Neuronal stem cell (in vitro differentiated cells): Measurements from ENCODE around the gene KRT26.

ENCODE experiments used
- DNase-seq: peaks from one replicate; pipeline ENCODE4 v3.0.0-alpha.2; 2013; ENCODE audit warnings: low spot score
- H2AFZ ChIP-seq: one replicate; pipeline ENCODE4 v1.6.1; 2013; ENCODE audit warnings: mild to moderate bottlenecking, low read length, inconsistent platforms
- H2AK5ac ChIP-seq: 2 replicates; pipeline ENCODE4 v1.6.1; 2013; ENCODE audit warnings: low read depth, mild to moderate bottlenecking, inconsistent platforms, low read length, moderate library complexity, mixed read lengths
- H2BK120ac ChIP-seq: 2 replicates; pipeline ENCODE4 v1.6.1; 2013; ENCODE audit warnings: low read depth, mild to moderate bottlenecking, inconsistent platforms, low read length, moderate library complexity, mixed read lengths
- H2BK12ac ChIP-seq: one replicate; pipeline ENCODE4 v1.6.1; 2013; ENCODE audit warnings: low read length, inconsistent platforms
- H2BK15ac ChIP-seq: 2 replicates; pipeline ENCODE4 v1.6.1; 2013; ENCODE audit warnings: mild to moderate bottlenecking, low read length, inconsistent platforms, mixed read lengths
- H2BK5ac ChIP-seq: one replicate; pipeline ENCODE4 v1.6.1; 2013; ENCODE audit warnings: inconsistent platforms, mild to moderate bottlenecking, low read length, moderate library complexity
- H3K14ac ChIP-seq: one replicate; pipeline ENCODE4 v1.6.1; 2013; ENCODE audit warnings: low read length, inconsistent platforms
- H3K18ac ChIP-seq: 2 replicates; pipeline ENCODE4 v1.6.1; 2013; ENCODE audit warnings: low read length, inconsistent platforms
- H3K23ac ChIP-seq: 2 replicates; pipeline ENCODE4 v1.6.1; 2013; ENCODE audit warnings: low read depth, mild to moderate bottlenecking, mixed read lengths, low read length, inconsistent platforms; ENCODE audit not compliant: poor library complexity
- H3K27ac ChIP-seq: replicated peaks from 3 replicates; pipeline ENCODE4 v1.5.1; 2013; ENCODE audit warnings: low read length, inconsistent platforms
- H3K27me3 ChIP-seq, 3 experiments: 2 replicates each; pipeline ENCODE4 v1.6.1; 2013; ENCODE audit warnings: low read length in 3 of 3, mild to moderate bottlenecking in 2 of 3, inconsistent platforms in 1 of 3, low read depth in 1 of 3, mixed read lengths in 1 of 3, moderate library complexity in 1 of 3; ENCODE audit not compliant: control insufficient read depth in 3 of 3, insufficient read depth in 3 of 3
- H3K36me3 ChIP-seq, 2 donors: replicated peaks in 1 of 2; 2 replicates each; pipeline ENCODE4 v1.6.1; 2013; ENCODE audit warnings: low read length in 2 of 2; ENCODE audit not compliant: control insufficient read depth in 2 of 2, insufficient read depth in 2 of 2
- H3K4ac ChIP-seq: 2 replicates; pipeline ENCODE4 v1.6.1; 2013; ENCODE audit warnings: inconsistent platforms, mild to moderate bottlenecking, low read length, moderate library complexity
- H3K4me1 ChIP-seq, 2 donors: 1 replicate in 1 of 2; 2 replicates in 1 of 2; pipeline ENCODE4 v1.6.1; 2013; ENCODE audit warnings: low read length in 2 of 2, low read depth in 1 of 2; ENCODE audit not compliant: control insufficient read depth in 2 of 2, insufficient read depth in 1 of 2
- H3K4me2 ChIP-seq: one replicate; pipeline ENCODE4 v1.6.1; 2013; ENCODE audit warnings: mild to moderate bottlenecking, low read length, inconsistent platforms; ENCODE audit not compliant: insufficient read depth, poor library complexity, severe bottlenecking
- H3K4me3 ChIP-seq, 2 donors: 2 replicates each; pipeline ENCODE4 v1.5.1; 2013; ENCODE audit warnings: low read length in 2 of 2, mild to moderate bottlenecking in 2 of 2, inconsistent platforms in 1 of 2, moderate library complexity in 1 of 2
- H3K79me1 ChIP-seq: one replicate; pipeline ENCODE4 v1.6.1; 2013; ENCODE audit warnings: low read depth, mild to moderate bottlenecking, inconsistent platforms, low read length, moderate library complexity
- H3K9ac ChIP-seq: one replicate; pipeline ENCODE4 v1.6.1; 2013; ENCODE audit warnings: mild to moderate bottlenecking, low read depth, low read length, inconsistent platforms; ENCODE audit not compliant: poor library complexity
- H3K9me3 ChIP-seq, 2 donors: replicated peaks in 1 of 2; 2 replicates each; pipeline versions ENCODE3 to v1.6.1; 2013; ENCODE audit warnings: low read length in 2 of 2, mild to moderate bottlenecking in 2 of 2, inconsistent platforms in 1 of 2, low read depth in 1 of 2, mixed read lengths in 1 of 2, moderate library complexity in 1 of 2; ENCODE audit not compliant: control insufficient read depth in 2 of 2, insufficient read depth in 1 of 2
- H4K8ac ChIP-seq: one replicate; pipeline ENCODE4 v1.6.1; 2013; ENCODE audit warnings: low read depth, mild to moderate bottlenecking, inconsistent platforms, low read length, moderate library complexity
- H4K91ac ChIP-seq: one replicate; pipeline ENCODE4 v1.6.1; 2013; ENCODE audit warnings: low read length, low read depth, mild to moderate bottlenecking, inconsistent platforms; ENCODE audit not compliant: poor library complexity
- WGBS, 2 donors: extraction: QIAGEN DNeasy Blood & Tissue Kit; methylation state at CpG; one replicate each; pipeline ENCODE4 v1.1.7; 2013; ENCODE audit warnings: missing lambda C conversion rate in 2 of 2, mixed read lengths in 1 of 2; ENCODE audit not compliant: insufficient read length in 2 of 2, insufficient replicate concordance in 1 of 2; ENCODE audit errors: extremely low coverage in 2 of 2; 5-methylcytosine and 5-hydroxymethylcytosine counted together

Gene KRT26

GRCh38 chr17:40718930-40719329 lies 53.1 kb downstream of the KRT26 start:
- H3K4ac ChIP-seq: no peak overlapping the region
- H2BK12ac ChIP-seq: no peak overlapping the region
- H3K36me3 ChIP-seq: no peaks in the 10 kb centered on the region
- no peak overlapping the region for H2AK5ac ChIP-seq
- H3K4me1 ChIP-seq: no peaks in the 10 kb centered on the region
- H3K79me1 ChIP-seq: no peaks in the 10 kb centered on the region
- no peak overlapping the region for H3K18ac ChIP-seq
- no peak overlapping the region for H4K91ac ChIP-seq
- no peak overlapping the region for H2AFZ ChIP-seq
- H2BK5ac ChIP-seq: no peak overlapping the region
- WGBS, 2 donors: no CpG with 5 or more reads among the region's 8 CpGs
- no peak overlapping the region for H2BK120ac ChIP-seq
- H3K23ac ChIP-seq: no peak overlapping the region
- no peak for DNase-seq
- H2BK15ac ChIP-seq: no peak overlapping the region
- no peak overlapping the region for H3K27ac ChIP-seq
- H3K4me3 ChIP-seq: no peak overlapping the region
- H3K4me2 ChIP-seq: no peak overlapping the region
- H3K9ac ChIP-seq: no peak overlapping the region
- H3K27me3 ChIP-seq: peaks cover 0 to 10% (median 0%) of the 10 kb centered on the region in 3 experiments
- no peak overlapping the region for H4K8ac ChIP-seq
- H3K9me3 ChIP-seq: no peaks in the 10 kb centered on the region
- no peak overlapping the region for H3K14ac ChIP-seq

- Histone ChIP-seq H4K91ac (no peak overlapping the region), H3K27me3 (peaks cover 0 to 7% (median 0%) of the 10 kb centered on the region in 3 experiments), H2BK5ac (no peak overlapping the region), H2AFZ (no peak overlapping the region), H3K79me1 (no peaks in the 10 kb centered on the region), H2AK5ac (no peak overlapping the region), H3K14ac (no peak overlapping the region), H3K27ac (no peak overlapping the region), H3K9ac (no peak overlapping the region), H4K8ac (no peak overlapping the region), H2BK12ac (no peak overlapping the region), H3K9me3 (no peaks in the 10 kb centered on the region), H3K4me1 (no peaks in the 10 kb centered on the region), H2BK15ac (no peak overlapping the region), H3K4me3 (no peak overlapping the region), H3K18ac (no peak overlapping the region), H3K4me2 (no peak overlapping the region), H3K36me3 (no peaks in the 10 kb centered on the region), H2BK120ac (no peak overlapping the region), H3K4ac (no peak overlapping the region), H3K23ac (no peak overlapping the region)
- whole genome bisulfite sequencing, 2 donors: no CpG with 5 or more reads among the region's 3 CpGs
- no peak for DNase-seq
These were observed 54.2 kb downstream of the KRT26 start for GRCh38 chr17:40717776-40718175.
